ENCODE measurements around the gene ACP2.

DNA sequence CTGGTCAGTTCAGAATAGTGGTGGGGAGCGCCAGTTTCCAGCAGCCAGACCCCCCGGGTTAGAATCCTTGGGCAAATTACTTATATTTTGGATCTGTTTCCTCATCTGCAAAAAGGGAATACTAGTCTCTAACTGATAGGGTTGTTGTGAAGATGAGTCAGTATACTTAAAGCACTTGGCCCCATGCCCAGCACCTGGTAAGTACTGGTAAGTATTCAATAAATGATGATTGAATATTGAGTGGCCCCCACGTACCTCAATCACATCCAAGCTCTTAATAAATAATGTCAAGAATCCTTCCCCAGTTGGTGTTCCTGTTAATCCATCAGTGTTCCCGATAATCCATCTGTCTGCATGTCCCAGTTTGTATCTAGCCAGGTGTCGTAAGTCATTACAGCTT lies 12.1 kb downstream of the ACP2 start:
- TF ChIP-seq CTCF (IDR thresholded peaks at IDR 0.05; ENCODE audit: low read length) (no peak), EZH2 (optimal IDR thresholded peaks at IDR 0.05; ENCODE audit: low read depth, low read length) (no peak), EZH2phosphoT487 (IDR thresholded peaks at IDR 0.05; ENCODE audit: low read length) (no peak)
